Endometrial microvascular endothelial cells (primary cell): ENCODE data around the gene CASK. TPM values are rescaled to one million over a fixed set of nuclear protein-coding genes. Genes with fewer than 3 reads are reported as not detected.
"Not testable (repeated sequence)": the region's sequence is repeated elsewhere in the genome, so short reads cannot be mapped to it uniquely, and the experiment has no call there.

ENCODE experiments used
- in situ Hi-C: cut with HindIII; loops from 2 replicates; pipeline ENCODE4 v1.10.0; 2017; ENCODE audit warnings: low sequenced_read_pairs, low pct_unique_long_range_greater_than_20kb; ENCODE audit errors: inconsistent ontology term
- total RNA-seq: library from RNA; depleted of rRNA; stranded (reverse); fragments of >200 nt; gene quantifications from one replicate; pipeline ENCODE4 v1.2.3, GENCODE V29; 2015; ENCODE audit errors: inconsistent ontology term

Gene CASK
- total RNA-seq, 1 donor from 2014 or later = 9.0 TPM

DNA sequence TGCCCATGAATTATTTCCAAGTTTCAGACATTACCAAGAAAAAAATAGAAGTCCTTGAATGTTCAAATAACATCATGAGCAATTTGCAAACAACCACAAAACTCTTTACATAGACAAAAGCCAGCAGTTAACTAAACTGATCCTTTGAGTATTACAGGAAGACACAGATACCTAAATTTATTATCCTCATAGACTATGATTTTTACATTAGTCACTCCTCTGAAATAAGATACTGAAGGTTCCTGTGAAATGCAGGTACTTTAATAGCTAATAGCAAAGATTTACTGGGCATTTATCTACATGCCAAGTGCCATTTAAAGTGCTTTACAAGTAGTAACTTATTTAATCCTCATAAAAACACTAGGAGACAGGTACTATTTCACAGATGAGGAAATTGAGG, 161.7 kb downstream of the CASK start:
- in situ Hi-C loops = no loop called here

DNA sequence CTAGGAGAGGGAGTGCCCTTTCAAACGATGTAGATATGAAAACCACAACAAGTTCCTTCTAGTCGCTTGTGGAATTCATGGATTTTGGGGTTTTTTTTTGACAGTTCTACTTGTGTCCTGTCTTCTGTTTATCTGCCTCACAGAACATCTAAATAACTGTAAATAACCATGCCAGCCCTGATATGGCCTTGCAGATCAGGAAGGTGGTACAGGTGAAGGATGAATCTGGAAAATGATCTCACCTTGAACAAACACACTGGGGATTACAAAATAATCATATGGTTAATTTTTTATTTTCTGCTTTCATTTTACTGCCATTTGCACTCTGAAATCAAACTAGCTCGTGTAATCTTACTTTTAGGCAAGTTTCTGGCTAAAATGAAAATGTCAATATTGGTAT, 162.2 kb downstream of the CASK start:
- in situ Hi-C loops = no loop called here

DNA sequence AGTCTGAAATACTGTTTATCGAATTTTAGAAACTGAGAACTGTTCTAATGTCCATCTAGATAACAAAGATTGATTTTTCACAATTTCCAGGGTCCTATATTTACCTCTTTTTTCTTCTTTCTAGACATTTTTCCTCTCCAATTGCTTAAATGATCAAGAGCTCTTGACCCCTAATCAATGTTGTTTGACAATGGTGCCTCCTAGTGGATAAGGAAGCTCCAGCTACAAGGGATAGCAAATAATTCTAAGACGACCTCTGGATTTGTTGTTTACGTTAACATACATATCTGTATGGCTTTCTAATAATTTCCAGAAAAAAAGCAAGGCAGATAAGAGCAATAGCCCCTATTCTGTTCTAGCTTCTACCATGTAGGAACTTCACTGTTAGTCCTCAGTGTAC, 163.5 kb downstream of the CASK start:
- in situ Hi-C loops = no loop called here

GRCh38 chrX:41758401-41758800, 165.0 kb downstream of the CASK start:
- in situ Hi-C loops = no loop called here

- in situ Hi-C loops = no loop called here
These were observed 172.6 kb downstream of the CASK start for GRCh38 chrX:41750716-41751115.

- in situ Hi-C loops = no loop called here
These were observed 183.5 kb downstream of the CASK start for GRCh38 chrX:41739871-41740270.

DNA sequence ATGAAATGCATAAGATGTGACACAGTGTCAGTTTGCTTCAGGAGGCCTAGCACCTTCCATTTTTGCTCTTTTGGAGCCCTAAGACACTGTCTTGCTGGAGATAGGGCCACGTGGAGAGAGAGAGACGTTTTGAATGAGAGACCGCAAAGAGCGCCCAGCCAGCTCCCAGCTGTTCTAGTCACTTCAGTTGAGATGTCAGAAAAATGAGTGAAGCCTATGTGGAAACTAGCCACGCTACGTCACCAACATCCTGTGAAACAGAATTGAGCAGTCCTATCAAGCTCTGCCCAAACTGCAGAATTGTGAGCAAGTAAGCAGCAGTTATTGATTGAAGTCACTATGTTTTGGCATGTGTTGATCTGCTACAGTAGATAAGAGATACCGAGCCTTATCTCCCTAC, 186.3 kb downstream of the CASK start:
- in situ Hi-C loops = no loop called here

GRCh38 chrX:41734530-41734929, 188.8 kb downstream of the CASK start:
- in situ Hi-C loops = no loop called here

GRCh38 chrX:41733939-41734338, 189.4 kb downstream of the CASK start:
- in situ Hi-C loops = no loop called here

GRCh38 chrX:41732260-41732659, 191.1 kb downstream of the CASK start:
- in situ Hi-C loops = no loop called here

- in situ Hi-C loops = no loop called here
These were observed 193.3 kb downstream of the CASK start for GRCh38 chrX:41730081-41730480.

- in situ Hi-C loops = no loop called here
These were observed 195.2 kb downstream of the CASK start for GRCh38 chrX:41728125-41728524.

DNA sequence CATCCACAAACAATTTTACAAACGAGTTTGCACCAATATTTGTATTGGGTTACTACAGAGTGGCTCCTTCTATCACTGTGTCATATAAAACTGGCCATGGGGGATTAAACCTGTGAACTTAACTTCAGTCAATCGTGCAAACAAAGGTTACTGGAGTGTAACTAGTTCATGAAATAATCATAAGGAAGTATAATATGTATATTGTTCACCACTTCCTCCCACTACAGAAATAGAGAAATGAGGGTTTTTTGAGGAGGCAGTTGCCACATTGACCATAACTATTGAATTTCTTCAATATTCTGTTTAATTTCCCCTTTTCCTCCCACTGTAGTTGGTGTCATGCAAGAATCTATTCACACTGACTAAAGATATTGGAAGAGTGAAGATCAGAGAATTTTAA, 199.5 kb downstream of the CASK start, which contains the start of gene GPR82:
GPR82 (plus strand) TSS at position 356 of the 400 bp plus-strand sequence. CDS start 2,846 bp downstream, outside the sequence.
- in situ Hi-C loops = no loop called here

DNA sequence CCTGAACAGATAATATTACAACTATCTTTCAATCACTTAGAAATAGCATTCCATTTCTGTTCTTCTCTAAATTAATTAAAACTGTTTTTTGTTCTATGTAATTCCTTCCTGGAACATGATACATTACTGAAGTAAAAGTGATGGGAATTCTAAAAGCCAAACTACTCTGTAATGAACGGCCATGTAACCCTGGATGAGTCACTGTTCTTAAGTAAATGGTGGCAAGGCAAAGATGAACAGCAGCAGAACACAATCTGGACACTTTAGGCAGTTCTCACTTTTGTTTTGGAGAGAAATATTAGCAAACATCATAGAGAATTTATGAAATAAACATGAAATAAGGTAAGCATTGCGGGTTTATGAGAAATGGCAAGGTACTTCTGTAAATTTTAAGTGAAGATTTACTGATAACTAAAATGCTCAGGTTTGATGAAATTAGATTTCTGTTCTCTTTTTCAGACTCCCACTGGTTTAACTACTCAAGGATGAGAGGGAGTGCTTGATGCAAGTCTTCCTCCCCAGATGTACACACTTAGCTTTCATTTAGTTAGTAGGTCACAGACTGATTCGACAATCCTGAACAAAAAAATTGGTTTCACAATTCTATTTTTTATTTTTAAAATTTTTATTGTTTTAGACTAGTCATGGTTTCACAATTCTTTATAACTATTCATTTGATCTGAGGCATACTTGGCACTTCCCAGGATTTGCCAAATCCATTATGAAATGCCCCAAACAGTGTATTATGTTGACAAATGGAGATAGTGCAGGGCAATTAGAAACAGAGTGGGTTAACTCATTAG, 200.3 kb downstream of the CASK start:
- in situ Hi-C loops = no loop called here

DNA sequence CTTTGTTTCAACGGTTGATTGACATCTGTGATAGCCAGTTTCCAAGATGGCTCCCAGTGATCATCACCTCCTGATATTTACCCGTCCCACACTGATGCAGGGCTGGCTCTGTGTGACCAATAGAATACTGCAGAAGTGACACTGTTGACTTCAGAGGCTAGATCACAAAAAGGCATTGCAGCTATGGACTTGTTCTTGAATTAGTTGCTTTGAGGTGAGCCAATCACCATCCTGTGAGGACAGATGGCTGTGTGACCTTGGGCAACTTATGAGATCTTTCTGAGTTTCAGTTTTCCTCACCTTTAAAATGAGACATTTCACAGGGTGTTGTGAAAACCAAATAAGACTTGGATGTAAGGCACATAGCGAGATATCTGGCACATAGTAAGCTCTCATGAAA, 201.1 kb downstream of the CASK start:
- in situ Hi-C loops = no loop called here

GRCh38 chrX:41721590-41721989, 201.8 kb downstream of the CASK start:
- in situ Hi-C loops = no loop called here

DNA sequence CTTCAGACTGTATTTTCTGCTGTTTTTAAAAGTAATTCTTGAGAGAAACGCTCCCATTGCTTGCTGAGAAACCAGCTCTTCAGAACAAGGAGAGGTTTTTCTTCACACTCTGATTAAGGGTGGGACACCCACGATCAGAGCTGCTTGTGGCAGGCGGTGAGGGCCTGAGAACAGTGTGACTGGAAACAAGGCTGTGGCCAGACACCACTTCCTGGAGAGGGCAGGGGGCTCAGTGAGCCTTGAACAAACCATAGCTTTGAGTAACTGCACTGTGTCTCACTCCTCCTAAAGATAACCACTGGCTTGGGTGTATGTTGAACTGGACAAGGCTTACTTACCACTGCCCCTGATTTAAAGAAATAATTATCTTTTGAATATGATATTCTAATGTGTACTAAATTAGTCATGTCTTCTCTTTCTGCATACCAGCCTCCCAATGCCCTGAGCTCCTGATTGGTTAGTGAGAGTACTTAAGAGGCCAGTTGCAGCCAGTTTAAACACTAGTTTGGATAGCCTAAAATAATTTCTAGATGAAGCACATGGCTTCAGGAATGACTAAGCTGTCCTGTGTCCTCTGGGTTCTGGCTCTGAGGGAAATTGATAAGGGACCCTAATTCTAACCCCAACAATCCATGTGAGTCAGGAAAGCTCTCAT, 203.1 kb downstream of the CASK start:
- in situ Hi-C loops = no loop called here

- in situ Hi-C loops = not testable (repeated sequence)
These were observed 203.7 kb downstream of the CASK start for GRCh38 chrX:41719610-41720009.

DNA sequence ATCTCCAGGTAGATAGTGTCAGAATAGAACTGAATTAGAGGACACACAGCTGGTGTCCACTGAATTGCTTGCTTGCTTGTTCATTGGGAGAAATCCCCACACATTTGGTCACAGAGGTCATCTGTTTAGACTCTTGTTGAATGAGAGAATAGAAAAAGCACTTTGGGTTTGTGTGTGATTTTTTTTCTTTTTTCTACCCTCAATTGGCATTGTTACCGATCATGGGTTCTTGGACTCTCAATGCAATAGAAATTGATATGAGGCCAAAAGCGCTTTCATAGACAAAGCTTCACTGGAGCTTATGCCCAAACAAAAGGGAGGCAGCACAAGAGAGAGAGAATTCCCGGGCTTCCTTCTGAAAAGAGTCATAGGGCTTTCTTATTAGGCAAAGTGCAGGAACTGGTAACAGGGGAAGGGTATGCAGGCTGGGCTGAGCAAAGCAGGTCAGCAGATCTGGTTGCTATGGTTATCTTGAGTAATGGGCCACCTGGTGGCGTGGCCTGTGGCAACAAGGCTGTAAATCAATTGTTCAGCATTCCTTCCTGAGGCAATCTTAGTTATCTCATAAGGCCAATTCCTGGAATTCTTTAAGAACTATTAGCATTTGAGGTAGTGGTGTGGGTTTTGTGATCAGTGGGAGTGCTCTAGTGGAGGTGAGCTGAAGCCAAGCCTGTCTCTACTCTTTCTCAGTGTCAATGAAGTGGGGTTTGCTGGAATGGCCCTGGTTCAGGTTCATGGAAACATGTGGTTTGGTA, 204.7 kb downstream of the CASK start:
- in situ Hi-C loops = no loop called here
